Measurements from ENCODE around the gene ZNF177.
"Not testable (repeated sequence)": the region's sequence is repeated elsewhere in the genome, so short reads cannot be mapped to it uniquely, and the experiment has no call there.

Gene ZNF177

GRCh38 chr19:9322201-9322600 lies 40.6 kb upstream of the ZNF177 start:
- not testable (repeated sequence) for H3K9ac ChIP-seq (ENCODE audit: low read length); H2BK15ac ChIP-seq (ENCODE audit: low read depth, poor library complexity, severe bottlenecking); H3K14ac ChIP-seq (ENCODE audit: low read length in 2 of 2); H3K4me1 ChIP-seq (ENCODE audit: control insufficient read depth, insufficient read depth, low read depth, low read length); H4K8ac ChIP-seq (ENCODE audit: low read length); H2BK12ac ChIP-seq (ENCODE audit: low read length in 2 of 2); H2AK5ac ChIP-seq (ENCODE audit: low read length, severe bottlenecking); H4K91ac ChIP-seq (ENCODE audit: low read length); H3K18ac ChIP-seq (ENCODE audit: low read depth in 1 of 2, low read length in 2 of 2); H2AFZ ChIP-seq (ENCODE audit: low read depth, low read length); H3K27me3 ChIP-seq (ENCODE audit: control insufficient read depth in 1 of 2, insufficient read depth in 1 of 2, low read length in 2 of 2); H2BK120ac ChIP-seq (ENCODE audit: low read depth, low read length); H3K23ac ChIP-seq (ENCODE audit: low read length in 2 of 2); H3K4ac ChIP-seq (ENCODE audit: low read depth in 1 of 2, low read length in 2 of 2); H2BK5ac ChIP-seq (ENCODE audit: low read depth, low read length, poor library complexity, severe bottlenecking); H3K27ac ChIP-seq (ENCODE audit: low read length, poor library complexity, severe bottlenecking); H3K4me2 ChIP-seq (ENCODE audit: low read length, poor library complexity, severe bottlenecking); DNase-seq; H3K4me3 ChIP-seq (ENCODE audit: insufficient read depth in 1 of 2, low read depth in 1 of 2, low read length in 2 of 2); H3K79me1 ChIP-seq (replicated peaks; ENCODE audit: low read length, poor library complexity, severe bottlenecking)
- Histone ChIP-seq H3K36me3 (ENCODE audit: control insufficient read depth in 1 of 2, insufficient read depth in 2 of 2, low read depth in 1 of 2, low read length in 2 of 2) (peaks cover 10 to 12% of the 10 kb centered on the region in 2 experiments), H3K9me3 (ENCODE audit: control insufficient read depth, low read length) (peaks cover 25% of the 10 kb centered on the region)
- WGBS: 94% methylated on average over 10 of the region's 10 CpGs

GRCh38 chr19:9323557-9323918 lies 39.3 kb upstream of the ZNF177 start:
- no peak overlapping the region for H2AK5ac ChIP-seq (ENCODE audit: low read length, severe bottlenecking)
- peaks cover 18 to 21% of the 10 kb centered on the region in 2 experiments for H3K36me3 ChIP-seq (ENCODE audit: control insufficient read depth in 1 of 2, insufficient read depth in 2 of 2, low read depth in 1 of 2, low read length in 2 of 2)

GRCh38 chr19:9323919-9324583 lies 38.8 kb upstream of the ZNF177 start, which contains the start of gene ZNF559:
ZNF559 (plus strand) TSS chr19:9324179; CDS start chr19:9338550, 14,371 bp downstream.
- WGBS: under 1% methylated on average over 43 of the region's 48 CpGs
- Histone ChIP-seq H3K27ac (ENCODE audit: low read length, poor library complexity, severe bottlenecking) (peak within 1 kb of the TSS; percentile 94), H3K79me1 (replicated peaks; ENCODE audit: low read length, poor library complexity, severe bottlenecking) (peaks cover 17% of the 10 kb centered on the region), H3K36me3 (ENCODE audit: control insufficient read depth in 1 of 2, insufficient read depth in 2 of 2, low read depth in 1 of 2, low read length in 2 of 2) (peaks cover 19 to 25% of the 10 kb centered on the region in 2 experiments), H2BK5ac (ENCODE audit: low read depth, low read length, poor library complexity, severe bottlenecking) (peak within 1 kb of the TSS; percentile 58), H3K4me2 (ENCODE audit: low read length, poor library complexity, severe bottlenecking) (peak within 1 kb of the TSS; percentile 81), H2BK12ac (ENCODE audit: low read length in 2 of 2) (no peak within 1 kb of the TSS), H3K9me3 (ENCODE audit: control insufficient read depth, low read length) (peaks cover 44% of the 10 kb centered on the region), H4K8ac (ENCODE audit: low read length) (peak within 1 kb of the TSS; percentile 97), H3K23ac (ENCODE audit: low read length in 2 of 2) (no peak within 1 kb of the TSS), H2BK15ac (ENCODE audit: low read depth, poor library complexity, severe bottlenecking) (no peak within 1 kb of the TSS), H4K91ac (ENCODE audit: low read length) (peak within 1 kb of the TSS; percentile 43), H3K9ac (ENCODE audit: low read length) (peak within 1 kb of the TSS; percentile 93), H3K4me3 (ENCODE audit: insufficient read depth in 1 of 2, low read depth in 1 of 2, low read length in 2 of 2) (peak within 1 kb of the TSS; percentile 73 to 93), H3K4ac (ENCODE audit: low read depth in 1 of 2, low read length in 2 of 2) (peak within 1 kb of the TSS; percentile 37 to 53), H3K18ac (ENCODE audit: low read depth in 1 of 2, low read length in 2 of 2) (peak within 1 kb of the TSS; percentile 61 to 70), H2AK5ac (ENCODE audit: low read length, severe bottlenecking) (peak within 1 kb of the TSS; percentile 13), H2BK120ac (ENCODE audit: low read depth, low read length) (no peak within 1 kb of the TSS), H3K14ac (ENCODE audit: low read length in 2 of 2) (peak within 1 kb of the TSS in 1 of 2 experiments; percentile 26), H3K27me3 (ENCODE audit: control insufficient read depth in 1 of 2, insufficient read depth in 1 of 2, low read length in 2 of 2) (no peaks in the 10 kb centered on the region), H2AFZ (ENCODE audit: low read depth, low read length) (peak within 1 kb of the TSS; percentile 71), H3K4me1 (ENCODE audit: control insufficient read depth, insufficient read depth, low read depth, low read length) (peaks cover 2% of the 10 kb centered on the region)
- DNase-seq: peak; percentile 96

More at GRCh38 chr19:9323557-9323918, 39.3 kb upstream of the ZNF177 start:
- Histone ChIP-seq H2AFZ (ENCODE audit: low read depth, low read length) (peak overlapping the region; percentile 71), H3K4me2 (ENCODE audit: low read length, poor library complexity, severe bottlenecking) (peak overlapping the region; percentile 81), H3K23ac (ENCODE audit: low read length in 2 of 2) (no peak overlapping the region), H3K27me3 (ENCODE audit: control insufficient read depth in 1 of 2, insufficient read depth in 1 of 2, low read length in 2 of 2) (no peaks in the 10 kb centered on the region), H2BK120ac (ENCODE audit: low read depth, low read length) (no peak overlapping the region), H3K9ac (ENCODE audit: low read length) (peak overlapping the region; percentile 93), H3K9me3 (ENCODE audit: control insufficient read depth, low read length) (peaks cover 39% of the 10 kb centered on the region), H3K4ac (ENCODE audit: low read depth in 1 of 2, low read length in 2 of 2) (peak overlapping the region; percentile 6 to 37), H2BK12ac (ENCODE audit: low read length in 2 of 2) (no peak overlapping the region), H3K4me3 (ENCODE audit: insufficient read depth in 1 of 2, low read depth in 1 of 2, low read length in 2 of 2) (peak overlapping the region; percentile 29 to 93), H3K4me1 (ENCODE audit: control insufficient read depth, insufficient read depth, low read depth, low read length) (peaks cover 2% of the 10 kb centered on the region), H3K18ac (ENCODE audit: low read depth in 1 of 2, low read length in 2 of 2) (peak overlapping the region; percentile 61 to 70), H2BK15ac (ENCODE audit: low read depth, poor library complexity, severe bottlenecking) (no peak overlapping the region), H3K14ac (ENCODE audit: low read length in 2 of 2) (no peak overlapping the region), H4K91ac (ENCODE audit: low read length) (no peak overlapping the region), H4K8ac (ENCODE audit: low read length) (peak overlapping the region; percentile 61), H2BK5ac (ENCODE audit: low read depth, low read length, poor library complexity, severe bottlenecking) (no peak overlapping the region), H3K79me1 (replicated peaks; ENCODE audit: low read length, poor library complexity, severe bottlenecking) (peaks cover 15% of the 10 kb centered on the region), H3K27ac (ENCODE audit: low read length, poor library complexity, severe bottlenecking) (peak overlapping the region; percentile 94)
- DNase-seq: no peak
- 34% methylated on average over 9 of the region's 9 CpGs for WGBS

GRCh38 chr19:9324584-9324962 lies 38.2 kb upstream of the ZNF177 start:
- Histone ChIP-seq H4K8ac (ENCODE audit: low read length) (peak overlapping the region; percentile 97), H2BK5ac (ENCODE audit: low read depth, low read length, poor library complexity, severe bottlenecking) (no peak overlapping the region), H3K36me3 (ENCODE audit: control insufficient read depth in 1 of 2, insufficient read depth in 2 of 2, low read depth in 1 of 2, low read length in 2 of 2) (peaks cover 19 to 25% of the 10 kb centered on the region in 2 experiments), H2BK12ac (ENCODE audit: low read length in 2 of 2) (no peak overlapping the region), H3K9me3 (ENCODE audit: control insufficient read depth, low read length) (peaks cover 49% of the 10 kb centered on the region), H2AK5ac (ENCODE audit: low read length, severe bottlenecking) (peak overlapping the region; percentile 13), H2BK120ac (ENCODE audit: low read depth, low read length) (no peak overlapping the region), H3K4me3 (ENCODE audit: insufficient read depth in 1 of 2, low read depth in 1 of 2, low read length in 2 of 2) (peak overlapping the region; percentile 73 to 93), H3K14ac (ENCODE audit: low read length in 2 of 2) (no peak overlapping the region), H3K23ac (ENCODE audit: low read length in 2 of 2) (no peak overlapping the region), H3K27me3 (ENCODE audit: control insufficient read depth in 1 of 2, insufficient read depth in 1 of 2, low read length in 2 of 2) (no peaks in the 10 kb centered on the region), H3K4me2 (ENCODE audit: low read length, poor library complexity, severe bottlenecking) (peak overlapping the region; percentile 69), H3K18ac (ENCODE audit: low read depth in 1 of 2, low read length in 2 of 2) (peak overlapping the region; percentile 28 to 37), H3K4me1 (ENCODE audit: control insufficient read depth, insufficient read depth, low read depth, low read length) (peaks cover 2% of the 10 kb centered on the region), H3K4ac (ENCODE audit: low read depth in 1 of 2, low read length in 2 of 2) (peak overlapping the region; percentile 6 to 53), H3K79me1 (replicated peaks; ENCODE audit: low read length, poor library complexity, severe bottlenecking) (peaks cover 17% of the 10 kb centered on the region), H2AFZ (ENCODE audit: low read depth, low read length) (peak overlapping the region; percentile 8), H4K91ac (ENCODE audit: low read length) (peak overlapping the region; percentile 43), H3K27ac (ENCODE audit: low read length, poor library complexity, severe bottlenecking) (peak overlapping the region; percentile 75), H2BK15ac (ENCODE audit: low read depth, poor library complexity, severe bottlenecking) (no peak overlapping the region), H3K9ac (ENCODE audit: low read length) (peak overlapping the region; percentile 93)
- WGBS: 59% methylated on average over 9 of the region's 9 CpGs
- no peak for DNase-seq
